Measurements from ENCODE around the gene TIA1. TPM values are rescaled to one million over a fixed set of nuclear protein-coding genes. Genes with fewer than 3 reads are reported as not detected.

TIA1 gene
- total and polyA plus RNA-seq, 2 donors (not counting 1 experiment from before 2014, with no cell fraction given) = 64.5 to 138 TPM

DNA sequence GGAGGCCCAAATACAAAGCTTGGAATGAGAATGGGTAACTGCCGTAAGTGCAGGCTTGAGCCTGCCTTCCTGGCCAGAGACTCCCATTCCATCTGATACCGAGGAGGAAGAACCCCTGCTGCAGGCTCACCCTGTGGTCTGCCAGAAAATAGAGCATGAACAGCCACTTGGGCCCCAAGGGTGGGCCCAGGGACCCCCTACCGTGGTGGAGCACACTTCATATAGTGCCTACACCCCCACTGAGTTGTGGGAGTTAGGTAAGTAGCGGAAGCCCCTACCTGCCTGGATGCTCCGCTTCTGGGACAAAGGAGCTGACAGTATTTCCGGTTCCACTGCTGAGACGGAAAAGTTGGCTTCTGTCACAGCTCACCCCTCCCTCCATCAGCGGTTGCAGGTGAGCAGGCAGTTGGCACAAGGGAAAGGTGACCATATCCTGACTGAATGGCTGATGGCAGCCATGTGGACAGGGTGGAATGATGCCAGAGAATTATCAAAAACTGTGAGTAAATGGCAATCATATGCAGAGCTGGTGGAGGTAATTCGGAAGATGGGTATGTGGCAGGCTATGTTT is 46.1 kb downstream of the TIA1 start:
- Histone ChIP-seq H3K36me3 (ENCODE audit: control insufficient read depth, insufficient read depth, low read length) (no peaks in the 10 kb centered on the region), H3K4me2 (ENCODE audit: extremely low read depth, insufficient read depth, low read length) (no peak overlapping the region), H3K4me1 (ENCODE audit: control insufficient read depth, extremely low read depth, insufficient read depth, low read length) (no peaks in the 10 kb centered on the region), H3K27me3 (ENCODE audit: control insufficient read depth, insufficient read depth, low read length) (no peaks in the 10 kb centered on the region), H3K9me3 (ENCODE audit: control insufficient read depth, insufficient read depth, low read depth, low read length) (no peaks in the 10 kb centered on the region), H3K79me2 (ENCODE audit: control insufficient read depth, insufficient read depth, low read length) (no peaks in the 10 kb centered on the region), H3K9ac (ENCODE audit: insufficient read depth, low read length) (no peak overlapping the region), H4K20me1 (ENCODE audit: control insufficient read depth, extremely low read depth, insufficient read depth, low read length) (no peaks in the 10 kb centered on the region), H3K4me3 (replicated peaks in 1 of 4; ENCODE audit: control extremely low read depth in 1 of 4, insufficient read depth in 1 of 4, low read depth in 3 of 4, low read length in 4 of 4) (no peak overlapping the region), H3K27ac (ENCODE audit: insufficient read depth, low read length) (no peak overlapping the region), H2AFZ (ENCODE audit: low read length) (no peak overlapping the region)
- DNase-seq (ENCODE audit: low read depth in 2 of 2) = no peak
- TF ChIP-seq EZH2 (IDR thresholded peaks at IDR 0.05; ENCODE audit: low read length, missing control alignments) = no peak
- TF ChIP-seq, protein P1, sequence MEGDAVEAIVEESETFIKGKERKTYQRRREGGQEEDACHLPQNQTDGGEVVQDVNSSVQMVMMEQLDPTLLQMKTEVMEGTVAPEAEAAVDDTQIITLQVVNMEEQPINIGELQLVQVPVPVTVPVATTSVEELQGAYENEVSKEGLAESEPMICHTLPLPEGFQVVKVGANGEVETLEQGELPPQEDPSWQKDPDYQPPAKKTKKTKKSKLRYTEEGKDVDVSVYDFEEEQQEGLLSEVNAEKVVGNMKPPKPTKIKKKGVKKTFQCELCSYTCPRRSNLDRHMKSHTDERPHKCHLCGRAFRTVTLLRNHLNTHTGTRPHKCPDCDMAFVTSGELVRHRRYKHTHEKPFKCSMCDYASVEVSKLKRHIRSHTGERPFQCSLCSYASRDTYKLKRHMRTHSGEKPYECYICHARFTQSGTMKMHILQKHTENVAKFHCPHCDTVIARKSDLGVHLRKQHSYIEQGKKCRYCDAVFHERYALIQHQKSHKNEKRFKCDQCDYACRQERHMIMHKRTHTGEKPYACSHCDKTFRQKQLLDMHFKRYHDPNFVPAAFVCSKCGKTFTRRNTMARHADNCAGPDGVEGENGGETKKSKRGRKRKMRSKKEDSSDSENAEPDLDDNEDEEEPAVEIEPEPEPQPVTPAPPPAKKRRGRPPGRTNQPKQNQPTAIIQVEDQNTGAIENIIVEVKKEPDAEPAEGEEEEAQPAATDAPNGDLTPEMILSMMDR (conservative IDR thresholded peaks at IDR 0.05 in 1 of 2, IDR thresholded peaks at IDR 0.05 in 1 of 2; ENCODE audit: low read depth in 1 of 2, low read length in 2 of 2) = no peak

DNA sequence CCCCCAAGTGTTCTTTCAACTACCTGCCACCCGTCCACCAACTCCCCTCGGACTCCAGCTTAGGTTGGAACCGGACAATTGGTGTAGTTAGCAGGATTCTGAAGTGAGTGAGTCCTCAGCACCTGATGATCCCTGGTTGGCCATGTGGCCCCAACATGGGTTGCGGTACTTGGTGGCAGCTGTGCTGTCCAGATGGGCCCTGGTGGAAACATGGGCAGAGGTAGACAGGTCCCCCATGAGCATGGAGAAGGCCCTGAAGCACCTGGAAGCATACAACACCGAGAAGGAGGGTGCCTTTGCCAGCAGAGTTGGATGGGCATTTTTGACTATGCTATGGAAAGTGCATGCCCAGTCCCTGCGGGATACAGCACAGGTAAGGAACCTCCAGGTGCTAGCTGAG is 46.6 kb downstream of the TIA1 start:
- Histone ChIP-seq H3K27me3 (ENCODE audit: control insufficient read depth, insufficient read depth, low read length) (no peaks in the 10 kb centered on the region), H3K36me3 (ENCODE audit: control insufficient read depth, insufficient read depth, low read length) (no peaks in the 10 kb centered on the region), H3K4me1 (ENCODE audit: control insufficient read depth, extremely low read depth, insufficient read depth, low read length) (no peaks in the 10 kb centered on the region), H3K9ac (ENCODE audit: insufficient read depth, low read length) (no peak overlapping the region), H4K20me1 (ENCODE audit: control insufficient read depth, extremely low read depth, insufficient read depth, low read length) (no peaks in the 10 kb centered on the region), H3K79me2 (ENCODE audit: control insufficient read depth, insufficient read depth, low read length) (no peaks in the 10 kb centered on the region), H3K4me2 (ENCODE audit: extremely low read depth, insufficient read depth, low read length) (no peak overlapping the region), H2AFZ (ENCODE audit: low read length) (no peak overlapping the region), H3K4me3 (replicated peaks in 1 of 4; ENCODE audit: control extremely low read depth in 1 of 4, insufficient read depth in 1 of 4, low read depth in 3 of 4, low read length in 4 of 4) (no peak overlapping the region), H3K27ac (ENCODE audit: insufficient read depth, low read length) (no peak overlapping the region), H3K9me3 (ENCODE audit: control insufficient read depth, insufficient read depth, low read depth, low read length) (no peaks in the 10 kb centered on the region)
- no peak for TF ChIP-seq EZH2 (IDR thresholded peaks at IDR 0.05; ENCODE audit: low read length, missing control alignments)
- TF ChIP-seq, protein P1 (conservative IDR thresholded peaks at IDR 0.05 in 1 of 2, IDR thresholded peaks at IDR 0.05 in 1 of 2; ENCODE audit: low read depth in 1 of 2, low read length in 2 of 2) = no peak
- DNase-seq (ENCODE audit: low read depth in 2 of 2) = no peak

DNA sequence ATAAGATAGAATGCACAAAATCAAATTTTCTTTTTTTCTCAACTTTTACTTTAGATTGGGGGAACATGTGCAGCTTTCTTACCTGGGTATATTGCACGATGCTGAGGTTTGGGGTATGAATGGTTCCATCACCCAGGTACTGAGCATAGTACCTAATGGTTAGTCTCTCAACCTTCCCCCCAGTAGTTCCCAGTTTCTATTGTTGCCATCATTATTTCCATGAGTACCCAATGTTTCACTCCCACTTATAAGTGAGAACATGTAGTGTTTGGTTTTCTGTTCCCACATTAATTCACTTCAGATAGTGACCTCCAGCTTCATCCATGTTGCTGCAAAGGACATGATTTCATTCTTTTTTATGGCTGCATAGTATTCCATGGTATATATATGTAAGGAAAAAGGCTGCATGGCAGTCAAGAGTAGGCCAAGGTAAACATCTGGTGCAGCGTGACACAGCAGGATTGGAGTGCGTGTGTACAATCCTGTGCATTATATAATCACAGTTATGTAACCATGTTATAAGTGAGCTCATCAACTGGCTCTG is 47.1 kb downstream of the TIA1 start:
- Histone ChIP-seq H3K27ac (ENCODE audit: insufficient read depth, low read length) (no peak overlapping the region), H4K20me1 (ENCODE audit: control insufficient read depth, extremely low read depth, insufficient read depth, low read length) (no peaks in the 10 kb centered on the region), H3K9ac (ENCODE audit: insufficient read depth, low read length) (no peak overlapping the region), H3K4me3 (replicated peaks in 1 of 4; ENCODE audit: control extremely low read depth in 1 of 4, insufficient read depth in 1 of 4, low read depth in 3 of 4, low read length in 4 of 4) (no peak overlapping the region), H3K9me3 (ENCODE audit: control insufficient read depth, insufficient read depth, low read depth, low read length) (no peaks in the 10 kb centered on the region), H3K27me3 (ENCODE audit: control insufficient read depth, insufficient read depth, low read length) (no peaks in the 10 kb centered on the region), H3K79me2 (ENCODE audit: control insufficient read depth, insufficient read depth, low read length) (no peaks in the 10 kb centered on the region), H3K4me2 (ENCODE audit: extremely low read depth, insufficient read depth, low read length) (no peak overlapping the region), H2AFZ (ENCODE audit: low read length) (no peak overlapping the region), H3K36me3 (ENCODE audit: control insufficient read depth, insufficient read depth, low read length) (no peaks in the 10 kb centered on the region), H3K4me1 (ENCODE audit: control insufficient read depth, extremely low read depth, insufficient read depth, low read length) (no peaks in the 10 kb centered on the region)
- TF ChIP-seq EZH2 (IDR thresholded peaks at IDR 0.05; ENCODE audit: low read length, missing control alignments) = no peak
- TF ChIP-seq, protein P1 (conservative IDR thresholded peaks at IDR 0.05 in 1 of 2, IDR thresholded peaks at IDR 0.05 in 1 of 2; ENCODE audit: low read depth in 1 of 2, low read length in 2 of 2) = no peak
- no peak for DNase-seq (ENCODE audit: low read depth in 2 of 2)

Data from fibroblast of lung (primary cell).